ENCODE results near the gene SOAT2.

GRCh38 chr12:53069621-53070410 is 33.5 kb upstream of the SOAT2 start:
- TF ChIP-seq TAF1 (IDR thresholded peaks at IDR 0.05; ENCODE audit: borderline replicate concordance, insufficient read depth, low read length) (no peak), FOXP2 (optimal IDR thresholded peaks at IDR 0.05; ENCODE audit: borderline replicate concordance, extremely low read depth, extremely low read length, insufficient read depth) (no peak), REST (IDR thresholded peaks at IDR 0.05; ENCODE audit: insufficient read depth in 1 of 2, low read depth in 2 of 2, low read length in 2 of 2) (no peak)
